ENCODE results near the gene TBC1D3H.
"Not testable (repeated sequence)": the region's sequence is repeated elsewhere in the genome, so short reads cannot be mapped to it uniquely, and the experiment has no call there.

TBC1D3H gene

GRCh38 chr17:36388385-36389245 lies at the start of gene TBC1D3H:
TBC1D3H (minus strand) TSS chr17:36388435; CDS start chr17:36386895, 1,540 bp downstream.
- not testable (repeated sequence) for DNase-seq (ENCODE audit: low read depth)

DNA sequence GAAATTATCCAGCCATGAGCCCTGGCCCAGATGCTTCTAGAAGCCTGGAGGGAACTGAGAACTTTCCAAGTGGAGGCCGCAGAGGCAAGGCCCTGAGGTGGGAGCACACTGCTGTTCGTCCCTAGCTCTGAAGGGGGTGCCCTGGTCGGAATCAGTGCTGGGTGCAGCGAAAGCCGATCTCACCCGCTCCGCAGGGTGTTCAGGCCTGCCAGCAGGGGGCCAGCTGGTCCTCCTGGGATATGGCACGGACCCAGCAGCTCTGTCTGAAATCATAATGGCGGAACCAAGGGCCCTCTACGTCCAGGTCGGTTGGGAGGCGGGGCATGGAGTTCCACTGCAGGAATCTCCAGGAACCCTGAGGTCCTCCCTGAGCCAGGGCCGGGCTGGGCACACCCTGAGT lies 40.7 kb upstream of the TBC1D3H start:
- DNase-seq (ENCODE audit: low read depth), result not testable (repeated sequence)

- DNase-seq (ENCODE audit: low read depth), result not testable (repeated sequence)
These were observed 27.1 kb upstream of the TBC1D3H start for GRCh38 chr17:36415180-36415941.

DNA sequence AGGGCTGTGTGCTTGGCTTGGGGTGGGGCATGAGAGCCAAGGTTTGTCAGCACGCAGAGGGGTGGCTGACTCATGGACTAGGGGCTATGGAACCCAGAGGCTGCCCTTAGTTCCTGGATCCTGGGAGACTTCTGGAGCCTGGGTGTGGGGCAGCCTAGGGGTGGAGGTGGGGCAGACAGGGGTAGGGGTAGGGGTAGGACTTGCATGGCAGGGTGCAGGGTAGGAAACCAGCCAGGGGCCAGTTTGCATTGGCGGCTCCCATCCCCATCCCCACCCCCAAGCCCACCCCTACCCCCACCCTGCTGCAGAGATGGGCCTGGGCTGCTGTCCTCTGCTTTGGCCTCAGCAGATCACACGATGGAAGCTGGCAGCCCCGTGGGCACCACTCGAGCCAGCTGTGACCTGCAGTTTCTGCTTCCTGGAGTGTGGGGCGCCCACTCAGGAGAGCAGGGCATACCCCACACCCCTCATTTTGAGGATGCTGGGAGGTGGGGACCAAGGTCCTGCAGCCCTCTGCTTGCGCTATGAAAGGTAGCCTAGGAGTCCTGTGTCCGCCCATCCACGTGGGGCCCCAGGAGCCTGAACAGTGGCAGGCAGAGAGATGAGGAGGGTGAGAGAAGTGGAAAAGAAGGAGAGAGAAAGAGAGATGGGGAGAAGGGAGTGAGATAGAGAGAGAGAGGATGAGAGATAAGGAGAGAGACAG lies 2.9 kb upstream of the TBC1D3H start:
- not testable (repeated sequence) for DNase-seq (ENCODE audit: low read depth)

GRCh38 chr17:36375938-36376337 lies 12.3 kb downstream of the TBC1D3H start:
- DNase-seq (ENCODE audit: low read depth), result not testable (repeated sequence)

DNA sequence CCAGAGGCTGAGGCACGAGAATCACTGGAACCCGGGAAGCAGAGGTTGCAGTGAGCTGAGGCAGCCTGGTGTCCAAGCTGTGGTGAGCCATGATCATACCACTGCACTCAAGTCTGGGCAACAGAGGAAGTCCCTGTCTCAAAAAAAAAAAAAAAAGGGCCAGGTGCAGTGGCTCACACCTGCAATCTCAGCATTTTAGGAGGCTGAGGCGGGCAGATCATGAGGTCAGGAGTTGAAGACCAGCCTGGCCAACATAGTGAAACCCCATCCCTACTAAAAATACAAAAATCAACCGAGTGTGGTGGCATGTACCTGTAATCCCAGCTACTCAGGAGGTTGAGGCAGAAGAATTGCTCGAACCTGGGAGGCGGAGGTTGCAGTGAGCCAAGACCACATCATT lies 25.7 kb downstream of the TBC1D3H start:
- not testable (repeated sequence) for DNase-seq (ENCODE audit: low read depth)

Data from amniotic epithelial cell (primary cell).